GM18507 (cell line): ENCODE measurements around the gene CRB1.

ENCODE experiments used
- DNase-seq: peaks from one replicate; pipeline ENCODE4 v3.0.0; 2011; ENCODE audit warnings: low read depth; ENCODE audit not compliant: insufficient read length; ENCODE audit errors: extremely low spot score
- FAIRE-seq: peaks from 2 replicates; lab custom pipeline; 2011; peaks lifted over from hg19 to GRCh38; lab: Jason Lieb, UNC

The CRB1 gene

DNA sequence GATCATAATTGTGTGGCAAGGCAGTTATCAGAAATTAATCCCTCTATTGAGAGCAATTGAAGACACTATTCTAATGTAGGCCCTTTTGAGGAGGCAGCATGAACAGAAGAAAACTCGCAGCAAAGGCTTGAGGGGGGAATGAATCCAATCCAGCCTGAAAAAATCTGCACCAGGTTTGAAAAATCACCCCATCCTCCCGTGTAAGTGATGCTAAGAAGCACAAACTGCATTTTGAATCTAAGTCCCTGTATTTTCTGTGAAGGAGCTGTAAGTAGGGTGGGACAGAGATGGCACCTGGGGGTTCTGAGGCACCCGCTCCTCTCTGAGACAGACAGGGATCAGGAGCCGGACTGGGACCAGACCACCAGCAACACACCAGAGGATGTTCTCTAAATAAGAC lies at the start of gene CRB1:
TSS of gene CRB1 (plus strand) at position 241 of the 400 bp plus-strand sequence. CDS start 161 bp downstream, outside the sequence.
- no peak for DNase-seq
- no peak for FAIRE-seq

DNA sequence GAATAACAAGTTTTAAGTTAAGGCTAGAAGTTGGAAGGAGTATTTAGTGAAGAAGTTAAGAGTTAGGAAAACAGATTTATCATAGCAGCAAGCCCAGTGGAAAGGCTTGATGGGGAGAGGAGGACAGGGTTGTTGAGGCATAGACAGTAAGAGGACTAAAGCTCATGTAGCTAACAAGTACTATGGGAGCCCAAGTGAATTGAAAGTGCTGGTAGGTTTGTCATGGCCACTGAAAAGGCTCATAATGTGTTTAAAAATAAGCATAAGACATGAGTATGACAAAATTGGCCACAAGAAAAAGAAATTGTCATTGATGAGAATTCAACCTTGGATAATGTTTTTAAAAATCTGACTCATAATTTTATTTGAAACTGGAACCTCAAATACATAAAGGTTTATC lies 49.2 kb upstream of the CRB1 start:
- DNase-seq (no peak), FAIRE-seq (no peak)

DNA sequence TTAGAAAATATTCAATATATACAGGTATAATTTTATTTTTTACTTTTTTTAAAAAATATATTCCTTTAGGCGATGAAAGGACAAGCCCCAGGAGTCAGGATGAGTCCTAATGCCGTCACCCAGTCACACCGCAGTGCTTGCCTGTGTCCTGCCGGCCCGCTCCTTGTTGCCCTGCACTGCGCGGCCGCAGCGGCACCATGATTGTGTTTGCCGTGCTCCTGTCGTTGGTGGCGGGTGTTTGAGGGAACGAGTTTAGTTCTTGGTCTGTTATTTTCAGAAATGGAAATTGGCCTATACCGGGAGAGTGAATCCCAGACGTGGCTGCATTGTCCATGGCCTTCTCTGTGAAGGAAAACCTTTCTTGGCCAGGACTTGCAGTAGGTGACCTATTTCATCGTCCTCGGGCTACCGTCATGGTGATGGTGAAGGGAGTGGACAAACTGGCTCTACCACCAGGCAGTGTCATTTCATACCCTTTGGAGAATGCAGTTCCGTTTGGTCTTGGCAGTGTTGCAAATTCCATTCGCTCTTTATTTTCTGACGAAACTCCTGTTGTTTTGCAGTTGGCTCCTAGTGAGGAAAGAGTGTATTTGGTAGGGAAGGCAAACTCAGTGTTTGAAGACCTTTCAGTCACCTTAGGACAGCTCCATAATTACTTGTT lies 45.9 kb upstream of the CRB1 start:
- DNase-seq (no peak), FAIRE-seq (no peak)

DNA sequence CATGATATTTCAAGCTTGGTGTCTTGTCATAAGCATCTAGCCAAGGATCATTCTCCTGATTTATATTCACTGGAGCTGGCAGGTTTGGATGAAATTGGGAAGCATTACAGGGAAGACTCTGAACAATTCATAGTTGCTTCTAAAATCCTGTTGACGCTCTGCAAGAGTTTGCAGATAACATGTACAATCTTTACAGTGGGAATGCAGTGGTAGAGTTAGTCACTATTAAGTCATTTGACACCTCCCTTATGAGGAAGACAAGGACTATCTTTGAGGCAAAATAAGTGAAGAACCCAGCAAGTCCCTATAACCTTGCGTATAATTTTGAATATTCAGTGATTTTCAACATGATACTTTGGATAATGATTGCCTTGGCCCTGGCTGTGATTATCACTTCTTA lies 45.3 kb upstream of the CRB1 start:
- FAIRE-seq (no peak), DNase-seq (no peak)

GRCh38 chr1:197224160-197224559 lies 43.9 kb upstream of the CRB1 start:
- FAIRE-seq (no peak), DNase-seq (no peak)

- DNase-seq (no peak), FAIRE-seq (no peak)
These were observed 42.4 kb upstream of the CRB1 start for GRCh38 chr1:197225611-197226010.

- no peak for FAIRE-seq
- no peak for DNase-seq
These were observed 33.5 kb upstream of the CRB1 start for GRCh38 chr1:197234581-197234980.

GRCh38 chr1:197235355-197235754 lies 32.7 kb upstream of the CRB1 start:
- no peak for FAIRE-seq
- DNase-seq: no peak

DNA sequence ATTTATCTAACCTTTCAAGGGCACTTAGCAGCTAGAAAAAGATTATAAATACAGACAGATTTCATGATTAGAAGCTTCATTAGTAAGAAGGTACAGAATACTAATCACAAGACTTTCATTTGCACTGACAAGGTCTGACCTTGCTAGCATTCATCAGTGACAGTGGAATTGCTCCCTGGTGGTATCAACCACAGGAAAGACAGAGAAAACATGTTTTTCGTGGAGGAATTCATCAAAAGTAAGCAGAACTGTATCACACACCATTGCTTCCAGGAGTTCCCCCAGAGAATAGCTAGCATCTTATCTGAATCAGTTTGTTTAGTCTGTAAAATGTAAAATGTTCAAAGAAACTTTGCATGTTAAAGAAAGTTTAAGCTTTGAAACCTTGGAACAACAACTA lies 20.6 kb upstream of the CRB1 start:
- no peak for DNase-seq
- no peak for FAIRE-seq

GRCh38 chr1:197249324-197249723 lies 18.7 kb upstream of the CRB1 start:
- FAIRE-seq (no peak), DNase-seq (no peak)

GRCh38 chr1:197250616-197251015 lies 17.4 kb upstream of the CRB1 start:
- DNase-seq: no peak
- no peak for FAIRE-seq

DNA sequence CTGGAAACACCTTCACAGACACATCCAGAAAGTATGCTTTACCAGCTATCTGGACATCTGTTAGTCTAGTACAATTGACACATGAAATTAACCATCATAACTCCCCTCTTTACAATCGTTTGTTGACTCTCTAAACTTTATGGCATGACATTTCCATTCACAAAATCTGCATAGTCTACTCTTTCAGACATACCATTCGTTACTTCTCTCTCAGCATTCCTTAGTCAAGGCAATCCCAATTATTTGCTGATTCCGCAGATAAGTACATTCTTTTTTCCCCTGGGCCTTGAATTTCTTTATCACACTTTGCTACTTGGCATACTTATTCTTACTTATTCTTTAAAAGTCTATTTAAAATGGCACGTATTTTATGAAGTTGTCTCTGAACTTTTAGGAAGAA lies 15.1 kb upstream of the CRB1 start:
- no peak for FAIRE-seq
- no peak for DNase-seq

DNA sequence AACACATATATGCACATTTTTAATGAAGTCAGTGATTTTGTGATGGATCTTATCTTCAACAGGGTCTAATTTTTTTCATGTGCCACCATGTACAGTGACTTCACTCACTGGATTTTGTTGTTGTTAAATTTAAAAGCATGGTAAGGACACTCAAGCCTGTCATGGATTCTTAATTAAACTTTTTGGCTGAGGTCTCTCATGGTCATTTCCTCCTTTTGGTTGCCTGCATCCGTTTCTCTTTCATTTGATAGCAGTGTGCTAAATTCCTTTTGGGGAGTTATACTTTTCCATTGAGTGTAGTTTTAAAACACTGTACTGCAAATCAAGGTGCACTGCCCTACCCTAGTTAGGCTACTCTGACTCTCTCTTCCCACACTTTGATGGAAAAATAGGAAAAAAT lies 13.2 kb upstream of the CRB1 start:
- DNase-seq (no peak), FAIRE-seq (no peak)

DNA sequence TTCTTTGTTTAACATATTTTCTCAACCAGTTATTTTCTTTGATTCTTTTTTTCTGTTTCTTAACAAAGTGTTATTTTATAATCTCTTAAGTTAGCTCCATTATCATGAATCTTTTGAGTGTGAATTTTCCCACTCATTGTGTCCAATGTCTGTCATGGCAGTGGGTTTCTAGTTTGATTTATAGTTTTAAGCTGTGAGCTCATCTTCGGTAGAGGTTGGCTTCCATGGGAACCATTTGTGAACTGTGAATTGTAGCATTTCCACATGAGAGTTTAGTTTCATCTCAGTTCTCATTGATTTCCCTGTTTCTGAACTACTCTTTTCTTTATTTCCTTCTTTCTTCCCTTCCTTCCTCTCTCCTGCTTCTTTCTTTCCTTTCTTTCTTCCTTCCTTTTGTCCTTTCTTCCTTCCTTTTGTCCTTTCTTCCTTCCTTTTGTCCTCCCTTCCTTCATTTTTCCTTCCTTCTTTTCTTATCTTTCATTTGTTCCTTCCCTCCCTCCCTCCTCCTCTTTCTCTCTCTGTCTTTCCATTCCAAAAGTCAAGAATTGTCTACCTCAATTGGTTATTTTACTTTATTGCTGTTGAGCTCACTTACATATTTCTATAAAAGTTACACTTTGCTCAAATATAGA lies 3.0 kb upstream of the CRB1 start:
- DNase-seq (no peak), FAIRE-seq (no peak)

DNA sequence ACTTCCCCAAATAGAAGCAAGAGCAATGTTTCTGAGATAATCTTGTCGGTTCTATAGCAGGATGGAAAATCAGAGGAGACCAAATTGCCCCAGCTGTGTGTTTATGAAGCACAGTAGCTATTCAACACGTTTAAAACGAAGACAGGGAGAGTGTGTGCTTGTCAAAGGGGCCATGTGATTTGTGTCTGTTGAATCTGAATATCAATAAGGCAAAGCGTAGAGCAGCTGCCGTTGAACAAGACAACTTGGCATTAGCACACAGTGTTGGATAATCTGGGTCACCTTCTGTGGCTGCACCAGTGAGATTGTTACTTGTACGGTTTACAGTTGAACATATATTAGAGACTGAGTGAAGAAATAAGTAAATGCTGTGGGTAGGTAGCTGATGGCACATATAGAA lies 1.0 kb downstream of the CRB1 start:
- FAIRE-seq (no peak), DNase-seq (no peak)

DNA sequence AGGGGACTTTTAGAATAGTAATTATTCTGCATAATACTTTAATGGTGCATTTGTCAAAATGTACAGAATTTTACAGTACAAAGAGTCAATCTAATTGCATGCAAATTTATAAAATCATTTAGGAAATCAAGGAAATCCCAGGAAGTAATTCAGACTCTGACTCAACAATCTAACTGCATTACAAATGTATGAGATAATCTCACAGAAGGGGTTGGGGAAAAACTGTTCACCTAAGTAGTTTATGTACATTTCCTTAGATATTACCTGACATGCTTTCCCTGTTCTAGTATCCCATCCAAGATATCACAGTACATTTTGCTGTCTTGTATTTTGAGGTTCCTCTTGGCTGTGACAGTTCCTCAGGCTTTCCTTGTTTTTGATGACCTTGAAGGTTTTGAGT lies 4.7 kb downstream of the CRB1 start:
- FAIRE-seq (no peak), DNase-seq (no peak)

GRCh38 chr1:197277166-197277565 lies 9.1 kb downstream of the CRB1 start:
- FAIRE-seq: no peak
- no peak for DNase-seq

DNA sequence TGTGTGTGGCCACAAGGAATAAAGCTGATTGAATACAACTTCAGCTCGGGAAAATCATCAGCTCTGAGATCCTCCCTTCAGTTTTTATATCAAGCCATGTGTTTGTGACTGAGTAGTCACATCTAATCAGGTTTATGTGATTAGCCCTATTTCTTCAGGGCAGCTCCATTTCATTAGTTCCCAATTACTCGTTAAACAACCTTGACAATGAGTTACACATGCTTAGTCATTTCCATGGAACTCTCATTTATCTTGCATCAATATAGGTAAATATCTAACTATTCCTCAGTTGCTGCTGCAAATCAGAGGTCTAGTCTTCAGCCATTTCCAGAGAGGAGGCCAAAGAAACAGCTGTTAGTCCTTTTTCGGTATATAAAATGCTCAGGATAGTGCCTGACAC lies 16.3 kb downstream of the CRB1 start:
- DNase-seq: no peak
- FAIRE-seq: no peak

- FAIRE-seq (peak; percentile 42), DNase-seq (no peak)
These were observed 16.9 kb downstream of the CRB1 start for GRCh38 chr1:197284966-197285365.

- FAIRE-seq: no peak
These were observed 17.6 kb downstream of the CRB1 start for GRCh38 chr1:197285526-197286205.

DNA sequence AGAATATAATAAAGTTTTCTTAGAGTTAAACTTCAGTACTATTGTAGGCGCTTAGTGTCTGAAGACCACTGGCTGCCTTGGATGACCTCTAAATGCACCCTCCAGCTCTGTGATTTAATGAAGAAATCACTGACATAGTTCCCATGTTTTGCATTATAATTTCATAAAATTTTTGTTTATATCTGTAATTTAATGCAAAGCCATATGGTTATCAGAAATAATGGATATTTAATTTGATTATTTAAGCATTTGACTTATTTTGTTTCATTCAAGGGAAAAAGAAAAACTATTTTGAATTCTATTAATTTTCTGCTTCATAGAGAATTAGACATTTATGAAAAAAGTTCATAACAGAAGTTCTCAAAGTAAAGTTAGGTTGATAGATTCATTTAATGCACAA lies 18.6 kb downstream of the CRB1 start:
- DNase-seq: no peak

More at GRCh38 chr1:197285526-197286205, 17.6 kb downstream of the CRB1 start:
- DNase-seq: no peak

More for the DNA sequence above, 18.6 kb downstream of the CRB1 start:
- no peak for FAIRE-seq
